ENCODE results near the gene RASSF7. TPM values are rescaled to one million over a fixed set of nuclear protein-coding genes. Genes with fewer than 3 reads are reported as not detected.
A peak's percentile ranks its signal among the peaks of the same experiment; 100 is the strongest.
"Not testable (repeated sequence)": the region's sequence is repeated elsewhere in the genome, so short reads cannot be mapped to it uniquely, and the experiment has no call there.

The RASSF7 gene
- 21.1 and 32.2 TPM in 2 replicates for total RNA-seq
- 29.1 TPM for polyA plus RNA-seq (2012)

GRCh38 chr11:560305-561147 is at the start of gene RASSF7, which contains the start of gene LMNTD2:
Gene RASSF7, plus strand, starts transcription at chr11:560970. Its CDS starts 799 bp downstream, at chr11:561769.
Gene LMNTD2, minus strand, starts transcription at chr11:560738. Its CDS starts 22 bp downstream, at chr11:560716.
- peak; percentile 81 for DNase-seq (ENCODE audit: low read depth)

GRCh38 chr11:512761-513595 is 47.8 kb upstream of the RASSF7 start:
- DNase-seq (ENCODE audit: low read depth): no peak

GRCh38 chr11:514606-515005 is 46.2 kb upstream of the RASSF7 start:
- no peak for DNase-seq (ENCODE audit: low read depth)

GRCh38 chr11:515131-515530 is 45.6 kb upstream of the RASSF7 start:
- DNase-seq (ENCODE audit: low read depth): no peak

- DNase-seq (ENCODE audit: low read depth): no peak
These were observed 44.4 kb upstream of the RASSF7 start for GRCh38 chr11:516400-516799.

- not testable (repeated sequence) for DNase-seq (ENCODE audit: low read depth)
These were observed 43.7 kb upstream of the RASSF7 start for GRCh38 chr11:516918-517685.

- peak; percentile 98 for DNase-seq (ENCODE audit: low read depth)
These were observed 42.1 kb upstream of the RASSF7 start for GRCh38 chr11:518463-519202.

GRCh38 chr11:520428-521176 is 40.2 kb upstream of the RASSF7 start:
- DNase-seq (ENCODE audit: low read depth): no peak

- no peak for DNase-seq (ENCODE audit: low read depth)
These were observed 39.5 kb upstream of the RASSF7 start for GRCh38 chr11:521177-521688.

GRCh38 chr11:526192-526591 is 34.6 kb upstream of the RASSF7 start:
- DNase-seq (ENCODE audit: low read depth): no peak

GRCh38 chr11:528166-528814 is 32.5 kb upstream of the RASSF7 start:
- no peak for DNase-seq (ENCODE audit: low read depth)

- DNase-seq (ENCODE audit: low read depth): peak; percentile 48
These were observed 31.7 kb upstream of the RASSF7 start for GRCh38 chr11:528815-529727.

- no peak for DNase-seq (ENCODE audit: low read depth)
These were observed 30.9 kb upstream of the RASSF7 start for GRCh38 chr11:529728-530411.

- DNase-seq (ENCODE audit: low read depth): no peak
These were observed 29.6 kb upstream of the RASSF7 start for GRCh38 chr11:530960-531831.

GRCh38 chr11:531919-532526 is 28.7 kb upstream of the RASSF7 start:
- no peak for DNase-seq (ENCODE audit: low read depth)

GRCh38 chr11:532527-532985 is 28.2 kb upstream of the RASSF7 start:
- DNase-seq (ENCODE audit: low read depth): no peak
